Measurements from ENCODE around the gene CCDC187.

The CCDC187 gene

GRCh38 chr9:136251264-136252115 is 52.4 kb downstream of the CCDC187 start:
- DNase-seq = no peak

GRCh38 chr9:136250676-136251075 is 53.2 kb downstream of the CCDC187 start:
- no peak for DNase-seq

GRCh38 chr9:136249877-136250559 is 53.9 kb downstream of the CCDC187 start:
- DNase-seq = no peak

GRCh38 chr9:136248951-136249876 is 54.7 kb downstream of the CCDC187 start:
- DNase-seq = no peak

GRCh38 chr9:136247947-136248637 is 55.8 kb downstream of the CCDC187 start:
- DNase-seq = no peak

- no peak for DNase-seq
These were observed 56.4 kb downstream of the CCDC187 start for GRCh38 chr9:136247551-136247916.

GRCh38 chr9:136246849-136247550 is 56.9 kb downstream of the CCDC187 start:
- DNase-seq = no peak

GRCh38 chr9:136245219-136246150 is 58.4 kb downstream of the CCDC187 start, which contains the start of gene QSOX2:
QSOX2 (minus strand) TSS chr9:136245812; CDS start chr9:136245803, 9 bp downstream.
- DNase-seq = peak; percentile 59

GRCh38 chr9:136244969-136245218 is 59.0 kb downstream of the CCDC187 start:
- no peak for DNase-seq

GRCh38 chr9:136244122-136244968 is 59.5 kb downstream of the CCDC187 start:
- no peak for DNase-seq

GRCh38 chr9:136243631-136244030 is 60.3 kb downstream of the CCDC187 start:
- DNase-seq = no peak

- DNase-seq = no peak
These were observed 60.9 kb downstream of the CCDC187 start for GRCh38 chr9:136242918-136243525.

GRCh38 chr9:136242248-136242647 is 61.6 kb downstream of the CCDC187 start:
- no peak for DNase-seq

- no peak for DNase-seq
These were observed 62.4 kb downstream of the CCDC187 start for GRCh38 chr9:136241542-136241941.

- DNase-seq = no peak
These were observed 63.0 kb downstream of the CCDC187 start for GRCh38 chr9:136240941-136241340.

- peak; percentile 71 for DNase-seq
These were observed 63.9 kb downstream of the CCDC187 start for GRCh38 chr9:136239983-136240330.

GRCh38 chr9:136239135-136239982 is 64.5 kb downstream of the CCDC187 start:
- DNase-seq = no peak

- no peak for DNase-seq
These were observed 65.6 kb downstream of the CCDC187 start for GRCh38 chr9:136238342-136238732.
